Prostate gland (tissue), 2 donors: ENCODE results near the gene PIGR. TPM values are rescaled to one million over a fixed set of nuclear protein-coding genes. Genes with fewer than 3 reads are reported as not detected.

ENCODE experiments used
- DNase-seq: peaks from one replicate; pipeline ENCODE4 v3.0.0-alpha.2; 2019; ENCODE audit warnings: low spot score
- H3K27ac ChIP-seq, 2 donors: fragments of 200-600 bp; sonication (generic); 2 replicates each; pipeline ENCODE4 v1.5.1; 2017 to 2019
- H3K27me3 ChIP-seq: fragments of 200-600 bp; sonication (generic); replicated peaks from 2 replicates; pipeline ENCODE4 v1.5.1; 2019; ENCODE audit not compliant: insufficient read depth
- H3K36me3 ChIP-seq, 2 donors: fragments of 200-600 bp; sonication (generic); 1 replicate in 1 of 2; 2 replicates in 1 of 2; pipeline versions ENCODE4 v1.5.1 to v1.8.1; 2017 to 2019
- H3K4me1 ChIP-seq: fragments of 200-600 bp; sonication (generic); replicated peaks from 2 replicates; pipeline ENCODE4 v1.5.1; 2019
- H3K4me3 ChIP-seq, 2 donors: fragments of 200-600 bp; sonication (generic); 2 replicates each; pipeline ENCODE4 v1.5.1; 2017 to 2019
- H3K9me3 ChIP-seq: fragments of 200-600 bp; sonication (generic); 2 replicates; pipeline ENCODE4 v1.5.1; 2017
- CTCF ChIP-seq, 4 experiments: fragments of 200-600 bp in 2 of 4; fragments of 450-650 bp in 2 of 4; sonication (generic) in 2 of 4; IDR thresholded peaks; 1 replicate in 3 of 4; 2 replicates in 1 of 4; pipeline ENCODE4 v1.5.1; 2016 to 2019; ENCODE audit warnings: antibody characterized with exemption in 4 of 4, mild to moderate bottlenecking in 2 of 4, moderate library complexity in 2 of 4
- POLR2A ChIP-seq: fragments of 450-650 bp; IDR thresholded peaks from one replicate; pipeline ENCODE4 v1.6.1; 2016; ENCODE audit warnings: antibody characterized with exemption, mild to moderate bottlenecking
- POLR2AphosphoS5 ChIP-seq: sonication (generic); formaldehyde crosslinking; IDR thresholded peaks from one replicate; pipeline ENCODE4 v1.6.1; 2017; ENCODE audit warnings: antibody characterized with exemption
- WGBS: methylation state at CpG from one replicate; pipeline ENCODE4 v1.1.5; 2018; 5-methylcytosine and 5-hydroxymethylcytosine counted together
- intact Hi-C: fragments of 100-400 bp; cut with DNase I; formaldehyde crosslinking; loops from one replicate; pipeline ENCODE4 v1.14.2; 2022
- total RNA-seq, 2 donors: library from RNA; depleted of rRNA; stranded (reverse); fragments of >200 nt; gene quantifications; one replicate each; pipeline ENCODE4 v1.1.0, GENCODE V29; 2016

The PIGR gene
- total RNA-seq, 2 donors from 2014 or later, result 1.9 to 91.7 TPM

GRCh38 chr1:206986402-206986801, 40.1 kb upstream of the PIGR start:
- Histone ChIP-seq H3K27ac (no peak overlapping the region), H3K4me3 (no peak overlapping the region), H3K27me3 (no peaks in the 10 kb centered on the region), H3K36me3 (no peaks in the 10 kb centered on the region), H3K4me1 (no peaks in the 10 kb centered on the region), H3K9me3 (no peaks in the 10 kb centered on the region)
- intact Hi-C loops, result no loop called here
- WGBS, result 71% methylated on average over 3 of the region's 3 CpGs
- DNase-seq, result no peak
- no peak for TF ChIP-seq POLR2AphosphoS5
- TF ChIP-seq POLR2A, result no peak
- no peak for TF ChIP-seq CTCF (IDR thresholded peaks at IDR 0.05)

GRCh38 chr1:206985162-206985749, 39.0 kb upstream of the PIGR start:
- Histone ChIP-seq H3K9me3 (no peaks in the 10 kb centered on the region), H3K27ac (no peak overlapping the region), H3K36me3 (no peaks in the 10 kb centered on the region), H3K4me3 (no peak overlapping the region), H3K4me1 (no peaks in the 10 kb centered on the region), H3K27me3 (no peaks in the 10 kb centered on the region)
- TF ChIP-seq POLR2AphosphoS5, result no peak
- TF ChIP-seq POLR2A, result no peak
- TF ChIP-seq CTCF (IDR thresholded peaks at IDR 0.05), result no peak
- intact Hi-C loops, result no loop called here
- 68% methylated on average over 10 of the region's 10 CpGs for WGBS
- no peak for DNase-seq

GRCh38 chr1:206982216-206982615, 36.0 kb upstream of the PIGR start:
- H3K4me1 ChIP-seq, result no peaks in the 10 kb centered on the region
- intact Hi-C loops, result loop anchor here (2.0 kb wide), 1 partner anchor 349 kb away; no protein-coding TSS in a partner anchor
- H3K4me3 ChIP-seq, result no peak overlapping the region
- no peak overlapping the region for H3K27ac ChIP-seq
- H3K9me3 ChIP-seq, result no peaks in the 10 kb centered on the region
- peak; percentile 60 for DNase-seq
- H3K27me3 ChIP-seq, result no peaks in the 10 kb centered on the region
- TF ChIP-seq POLR2AphosphoS5, result peak; percentile 11
- TF ChIP-seq POLR2A, result no peak
- peak; percentile 13 to 79 (median 66) for TF ChIP-seq CTCF (IDR thresholded peaks at IDR 0.05)
- WGBS, result 34% methylated on average over 4 of the region's 4 CpGs
- no peaks in the 10 kb centered on the region for H3K36me3 ChIP-seq

- Histone ChIP-seq H3K4me3 (no peak overlapping the region), H3K4me1 (no peaks in the 10 kb centered on the region), H3K36me3 (no peaks in the 10 kb centered on the region), H3K27me3 (no peaks in the 10 kb centered on the region), H3K9me3 (no peaks in the 10 kb centered on the region), H3K27ac (no peak overlapping the region)
- DNase-seq, result no peak
- WGBS, result 85% methylated on average over 3 of the region's 3 CpGs
- intact Hi-C loops, result loop anchor here (10.0 kb wide), 1 partner anchor 485 kb away; no protein-coding TSS in a partner anchor
- TF ChIP-seq CTCF (IDR thresholded peaks at IDR 0.05), result peak in 2 of 4 experiments; percentile 30 to 51
- TF ChIP-seq POLR2AphosphoS5, result no peak
Observed at GRCh38 chr1:206979379-206980043, 33.2 kb upstream of the PIGR start.

GRCh38 chr1:206978259-206978658, 32.0 kb upstream of the PIGR start:
- Histone ChIP-seq H3K9me3 (no peaks in the 10 kb centered on the region), H3K36me3 (no peaks in the 10 kb centered on the region), H3K27ac (no peak overlapping the region), H3K4me1 (no peaks in the 10 kb centered on the region), H3K27me3 (no peaks in the 10 kb centered on the region), H3K4me3 (no peak overlapping the region)
- DNase-seq, result no peak
- WGBS, result 57% methylated on average over 7 of the region's 7 CpGs
- TF ChIP-seq POLR2AphosphoS5 (no peak), POLR2A (no peak), CTCF (IDR thresholded peaks at IDR 0.05) (no peak)
- intact Hi-C loops, result loop anchor here (10.0 kb wide), 1 partner anchor 483 kb away; no protein-coding TSS in a partner anchor
